CD4-positive, alpha-beta T cell treated with Interleukin-4 for 1 hour (primary cell): ENCODE measurements around the gene NT5M.
A peak's percentile ranks its signal among the peaks of the same experiment; 100 is the strongest.
"Not testable (repeated sequence)": the region's sequence is repeated elsewhere in the genome, so short reads cannot be mapped to it uniquely, and the experiment has no call there.

Source experiments
- DNase-seq, 2 donors: peaks; one replicate each; pipeline ENCODE4 v3.0.0-alpha.2; 2020 to 2022

The NT5M gene

DNA sequence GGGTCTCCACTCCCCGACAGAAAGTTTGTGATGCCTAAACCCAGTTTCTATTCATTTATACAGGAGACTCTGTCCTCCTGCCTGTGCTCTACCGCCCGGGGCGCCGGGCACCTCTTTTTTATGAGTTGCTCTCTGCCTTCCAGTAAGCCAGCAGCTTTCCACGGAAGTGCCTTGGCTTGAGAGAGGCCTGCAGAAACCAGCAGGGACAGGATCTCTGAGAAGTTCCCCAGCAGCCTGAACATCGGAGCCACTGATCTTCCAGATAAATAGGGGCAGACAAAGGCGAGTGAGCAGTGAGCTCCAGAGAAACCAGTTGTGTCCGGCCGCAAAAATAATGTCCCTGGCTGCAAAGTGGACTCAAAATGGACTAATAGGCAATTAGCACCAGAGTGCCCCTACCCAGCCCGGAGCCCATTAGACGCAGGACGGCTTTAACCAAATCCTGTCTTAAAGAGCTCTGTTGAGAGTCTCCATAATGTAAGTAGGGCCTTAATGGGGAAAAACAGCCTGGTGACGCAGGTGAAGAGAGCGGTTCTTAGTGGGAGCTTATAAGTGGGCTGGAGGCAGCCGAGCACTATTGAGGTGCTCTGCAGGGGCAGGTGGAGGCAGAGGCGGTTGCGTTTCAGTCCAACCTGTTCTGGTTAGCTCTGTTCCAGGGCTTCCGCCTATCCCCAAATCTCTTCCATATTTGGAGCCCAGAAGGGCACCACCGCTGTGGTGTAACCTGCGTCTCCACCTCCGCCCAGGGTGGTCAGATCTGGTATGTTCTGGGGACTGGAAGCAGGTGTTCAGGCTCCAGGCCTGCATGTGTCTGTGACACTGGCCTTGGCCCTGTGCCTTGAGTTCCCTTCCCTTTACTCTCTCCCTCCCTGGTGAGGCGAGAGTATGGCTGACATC is 74.1 kb downstream of the NT5M start:
- no peak for DNase-seq

DNA sequence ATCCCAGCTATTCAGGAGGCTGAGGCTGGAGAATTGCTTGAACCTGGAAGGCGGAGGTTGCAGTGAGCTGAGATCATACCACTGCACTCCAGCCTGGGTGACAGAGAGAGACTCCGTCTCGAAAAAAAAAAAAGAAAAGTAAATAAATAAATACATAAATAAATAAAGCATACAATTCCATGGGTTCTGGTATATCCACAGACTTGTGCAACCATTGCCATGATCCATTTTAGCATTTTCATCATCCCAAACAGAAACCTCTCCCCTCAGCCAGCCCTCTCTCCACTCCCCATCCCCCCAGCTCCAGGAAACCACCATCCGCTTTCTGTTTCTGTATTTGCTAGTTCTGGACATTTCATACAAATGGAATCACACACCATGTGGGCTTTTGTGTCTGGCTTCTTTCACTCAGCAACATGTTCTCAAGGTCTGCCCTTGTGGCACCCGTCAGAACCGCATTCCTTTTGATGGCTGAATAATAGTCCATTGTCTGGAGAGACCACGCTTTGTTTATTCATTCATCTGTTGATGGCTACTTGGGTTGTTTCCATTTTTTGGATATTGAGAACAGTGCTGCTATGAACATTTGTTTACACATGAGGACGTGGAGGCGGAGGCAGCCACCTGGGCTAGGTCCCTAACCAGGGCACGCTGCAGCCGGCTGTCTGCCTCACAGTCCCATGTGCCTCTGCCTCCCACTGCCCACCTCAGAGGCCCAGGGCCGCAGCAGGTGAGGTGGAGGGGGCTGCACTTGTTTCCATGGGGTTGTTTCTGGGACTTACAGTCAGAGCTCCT is 76.2 kb downstream of the NT5M start:
- DNase-seq = no peak

DNA sequence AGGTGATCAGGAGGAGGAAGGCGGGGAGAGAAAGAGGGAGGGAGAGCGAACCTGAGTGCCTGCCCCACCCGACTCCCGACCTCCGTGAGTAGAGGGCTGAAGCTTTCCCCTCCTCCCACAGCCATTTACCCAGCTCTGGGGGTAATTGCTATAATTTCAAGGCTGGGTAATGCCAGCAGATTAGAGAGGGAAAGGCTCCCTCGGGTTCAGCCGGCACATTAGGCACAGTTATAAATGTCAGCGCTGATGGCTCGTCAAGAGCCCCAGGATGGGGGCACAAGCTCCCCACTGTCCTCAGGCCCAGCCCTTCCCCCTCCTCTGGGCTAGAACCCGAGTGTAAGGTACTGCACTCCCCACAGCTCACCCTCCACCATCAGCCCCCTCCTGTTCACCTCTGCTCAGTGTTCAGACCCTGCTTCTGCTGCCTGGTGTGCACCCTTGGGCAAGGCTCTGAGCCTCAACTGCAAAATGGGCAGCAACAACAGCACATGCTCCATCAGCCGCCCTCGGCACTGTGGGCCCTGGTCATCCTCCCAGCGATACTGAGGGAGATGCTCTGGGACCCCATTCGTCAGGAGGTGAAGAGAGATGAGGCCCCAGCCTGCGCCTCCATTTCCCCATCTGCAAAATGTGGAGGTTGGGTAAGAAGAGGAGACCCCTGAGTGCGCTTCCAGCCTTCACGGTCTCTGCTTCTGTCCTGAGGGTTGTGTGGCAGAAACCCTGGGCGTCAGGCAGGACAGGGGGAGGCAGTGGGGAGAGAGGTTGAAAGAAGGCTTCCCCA is 77.2 kb downstream of the NT5M start:
- DNase-seq = no peak

DNA sequence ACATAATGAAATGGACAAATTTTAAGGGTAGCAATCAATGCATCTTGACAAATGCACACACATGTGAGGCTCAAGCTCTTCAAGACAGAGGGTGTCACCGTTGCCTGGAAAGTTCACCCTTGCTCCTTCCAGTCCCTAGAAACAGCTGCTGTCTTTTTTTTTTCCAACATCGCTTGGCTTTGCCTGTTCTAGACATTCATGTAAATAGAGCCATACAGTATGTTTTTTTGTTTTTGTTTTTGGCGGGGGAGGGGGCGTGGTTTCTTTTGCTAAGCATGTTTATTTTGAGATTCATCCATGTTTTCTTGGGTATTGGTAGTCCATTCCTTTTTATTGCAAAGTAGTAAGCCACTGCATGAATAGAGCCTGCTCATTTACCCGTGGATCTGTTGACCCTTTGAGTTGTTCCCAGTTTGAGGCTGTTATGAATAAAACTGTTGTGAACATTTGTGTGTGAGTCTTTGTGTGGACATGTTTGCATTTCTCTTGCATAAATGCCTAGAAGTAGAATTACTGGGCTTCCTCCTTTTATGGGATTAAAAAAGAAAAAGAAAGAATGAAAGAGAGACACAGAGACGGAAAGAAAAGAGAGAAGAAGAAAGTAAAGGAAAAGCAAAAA is 78.4 kb downstream of the NT5M start:
- DNase-seq = no peak

DNA sequence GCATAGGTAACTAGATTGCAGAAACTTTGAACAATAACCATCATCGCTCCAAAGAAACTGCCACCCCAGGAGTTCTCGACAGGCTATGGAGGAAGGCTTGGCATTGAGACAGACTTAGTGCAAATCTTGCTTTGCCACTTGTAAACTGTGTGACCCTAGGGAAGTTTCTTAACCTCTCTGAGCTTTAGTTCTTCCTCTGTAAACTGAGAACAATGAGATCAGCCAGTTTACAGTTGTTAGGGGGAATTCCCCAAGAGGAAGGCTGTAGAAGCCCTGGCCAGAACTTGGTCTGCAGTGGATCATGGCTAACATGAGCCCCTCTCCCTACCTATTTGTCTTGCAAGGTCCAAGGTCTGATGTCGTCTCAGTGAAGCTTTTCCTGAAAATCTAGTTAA is 78.9 kb downstream of the NT5M start:
- no peak for DNase-seq

DNA sequence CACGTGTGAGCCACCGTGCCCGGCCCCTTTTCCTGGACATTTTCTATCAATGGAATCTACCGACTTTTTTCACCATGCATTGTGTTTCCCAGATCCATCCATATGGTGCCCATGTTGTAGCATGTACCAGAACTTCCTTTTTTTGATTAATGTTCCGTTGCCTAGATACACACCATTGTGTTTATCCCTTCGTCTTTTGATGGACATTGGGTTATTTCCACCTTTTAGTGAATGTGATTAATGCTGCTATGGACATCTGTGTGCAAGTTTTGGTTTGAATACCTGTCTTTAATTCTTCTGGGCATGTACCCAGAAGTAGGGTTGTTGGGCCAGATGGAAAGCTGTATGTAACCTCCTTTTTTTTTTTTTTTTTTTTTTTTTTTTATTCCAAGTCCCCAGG is 79.8 kb downstream of the NT5M start:
- no peak for DNase-seq

DNA sequence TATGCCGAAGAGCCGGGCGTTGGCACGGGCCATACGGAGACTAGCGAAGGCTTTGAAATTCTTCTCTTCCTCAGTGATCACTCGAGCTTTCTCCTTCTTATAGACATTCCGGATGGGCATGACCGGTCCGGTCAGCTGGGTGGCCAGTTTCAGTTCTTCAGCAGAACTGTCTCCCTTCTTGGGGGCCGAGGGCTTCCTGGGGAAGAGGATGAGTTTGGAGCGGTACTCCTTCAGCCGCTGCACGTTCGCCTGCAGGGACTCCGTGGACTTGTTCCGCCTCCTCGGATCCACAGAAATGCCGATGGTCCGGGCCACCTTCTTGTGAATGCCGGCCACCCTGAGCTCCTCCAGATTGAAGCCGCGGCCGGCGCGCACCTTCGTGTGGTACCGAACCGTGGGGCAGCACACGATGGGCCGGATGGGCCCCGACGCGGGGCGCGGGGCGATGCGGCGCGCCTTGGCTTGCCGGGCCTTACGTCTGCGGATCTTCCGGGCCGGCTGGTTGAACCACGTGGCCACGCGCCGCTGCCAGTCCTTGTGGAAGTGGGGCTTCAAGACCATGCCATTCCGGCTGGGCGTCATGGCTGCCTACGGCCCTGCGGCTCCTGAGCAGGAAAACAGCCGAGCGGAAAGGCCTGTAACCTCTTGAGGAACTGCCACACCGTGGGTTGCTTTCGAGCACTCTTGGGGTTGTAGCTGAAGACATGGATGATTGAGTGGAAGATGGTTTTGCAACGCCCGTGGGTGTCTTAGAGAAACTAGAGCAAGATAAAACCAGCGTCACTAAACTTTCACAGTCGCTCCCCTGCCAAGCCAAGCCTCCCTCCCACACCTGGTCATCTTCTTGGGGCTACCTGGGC is 80.5 kb downstream of the NT5M start:
- DNase-seq = not testable (repeated sequence)

DNA sequence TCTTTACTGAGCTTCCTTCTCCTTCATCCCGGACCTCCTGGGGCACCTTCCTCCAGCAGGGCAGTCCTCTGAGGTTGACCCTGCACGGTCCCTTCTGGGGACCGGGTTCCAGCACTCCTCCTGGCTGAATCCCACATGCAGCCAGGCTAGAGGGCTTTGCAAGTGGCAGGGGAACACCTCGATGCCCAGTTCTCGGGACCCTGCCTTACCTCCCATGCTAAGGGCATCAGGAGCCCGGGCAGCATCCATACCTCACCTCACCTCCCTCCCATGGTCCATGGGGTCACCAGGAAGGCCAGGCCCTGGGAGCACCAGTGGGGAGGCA is 81.1 kb downstream of the NT5M start:
- DNase-seq = no peak

DNA sequence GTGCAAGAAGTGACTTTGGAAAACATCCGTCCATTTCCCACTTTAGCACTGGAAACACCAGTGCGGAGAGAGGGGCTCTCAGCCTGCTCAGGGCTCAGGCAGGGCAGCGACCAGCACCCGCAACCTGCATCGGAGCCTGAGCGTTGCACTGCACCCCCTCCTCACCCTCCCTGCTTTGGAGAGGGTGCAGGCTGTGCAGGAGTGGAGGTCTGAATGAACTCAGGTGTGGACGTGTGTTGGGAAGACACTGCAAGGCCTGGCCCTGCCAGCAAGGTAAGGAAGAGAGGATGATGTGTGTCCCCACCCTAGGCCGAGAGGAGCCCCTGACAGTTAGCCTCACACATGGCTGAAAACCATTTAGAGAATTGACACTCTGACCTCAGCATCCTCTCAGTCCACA is 81.8 kb downstream of the NT5M start:
- no peak for DNase-seq

DNA sequence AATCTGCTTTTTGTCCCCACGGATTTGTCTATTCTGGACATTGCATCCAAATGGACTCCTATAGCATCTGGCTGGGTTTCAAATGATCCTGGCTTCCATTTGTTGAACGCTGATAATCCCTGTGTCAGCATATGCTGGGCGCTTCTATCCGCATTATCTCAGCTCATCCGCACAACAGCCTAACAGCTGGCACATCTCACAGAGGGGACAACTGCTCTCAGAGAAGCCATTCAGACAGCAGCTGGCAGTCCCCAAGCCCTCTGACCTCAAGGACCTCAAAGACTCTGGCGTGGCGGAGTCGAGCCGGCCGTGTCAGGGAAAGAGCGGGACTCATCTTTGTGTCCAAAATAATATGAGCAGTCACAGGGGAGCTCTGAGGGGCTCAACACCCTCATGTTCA is 82.3 kb downstream of the NT5M start:
- no peak for DNase-seq

DNA sequence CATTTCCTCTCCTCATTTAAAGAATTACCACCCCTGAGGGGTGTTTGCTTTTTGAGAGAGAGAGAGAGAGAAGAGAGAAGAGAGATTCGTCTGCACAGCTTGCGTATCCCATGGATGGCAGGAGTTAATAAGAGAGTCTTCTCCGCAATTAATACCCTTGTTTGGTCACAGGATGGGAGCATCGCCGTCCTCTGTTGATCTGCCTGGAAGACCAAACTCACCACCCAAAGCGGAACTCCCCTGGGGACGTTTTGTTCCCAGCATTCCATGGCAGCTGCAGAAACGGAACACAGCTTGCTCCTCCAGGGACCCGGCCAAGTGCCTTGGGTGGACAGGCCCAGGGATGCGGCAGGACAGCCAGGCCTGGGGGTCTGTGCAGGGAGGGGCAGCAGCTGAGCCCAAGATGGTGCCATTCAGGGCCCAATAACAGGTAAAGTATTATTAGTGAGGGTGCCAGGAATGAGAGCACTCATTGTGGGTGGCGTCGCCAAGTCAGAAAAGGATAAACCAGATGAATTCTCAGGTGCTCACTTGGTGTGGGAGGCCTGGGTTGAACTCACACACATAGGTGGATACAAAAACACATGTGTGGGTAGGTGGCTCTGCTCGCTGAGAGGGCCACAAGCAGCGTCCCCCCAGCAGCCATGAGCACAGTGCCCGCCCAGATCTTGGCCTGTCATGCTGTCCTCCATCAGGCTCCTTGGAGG is 83.1 kb downstream of the NT5M start:
- no peak for DNase-seq

DNA sequence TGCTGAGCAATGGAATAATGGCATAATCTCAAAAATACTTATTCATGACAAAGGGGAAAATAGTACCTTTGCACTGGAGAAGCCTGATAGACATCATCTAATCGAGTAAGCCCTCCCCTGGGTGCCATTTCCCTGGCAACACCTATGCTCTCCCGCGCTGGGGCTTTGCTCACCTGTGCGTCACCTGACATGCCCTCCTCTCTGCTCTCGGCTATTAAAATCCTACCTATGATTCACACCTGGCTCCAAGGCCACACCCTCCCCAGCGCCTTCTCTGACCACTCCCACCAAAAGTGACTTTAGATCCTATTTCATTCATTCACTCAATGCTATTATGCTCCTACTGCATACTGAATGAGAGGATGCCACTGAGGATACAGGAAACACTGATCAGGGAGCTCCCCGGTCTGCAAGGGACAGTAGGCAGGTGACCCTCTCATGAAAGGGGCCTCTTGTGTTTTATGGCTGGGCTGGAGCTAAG is 83.9 kb downstream of the NT5M start:
- no peak for DNase-seq

DNA sequence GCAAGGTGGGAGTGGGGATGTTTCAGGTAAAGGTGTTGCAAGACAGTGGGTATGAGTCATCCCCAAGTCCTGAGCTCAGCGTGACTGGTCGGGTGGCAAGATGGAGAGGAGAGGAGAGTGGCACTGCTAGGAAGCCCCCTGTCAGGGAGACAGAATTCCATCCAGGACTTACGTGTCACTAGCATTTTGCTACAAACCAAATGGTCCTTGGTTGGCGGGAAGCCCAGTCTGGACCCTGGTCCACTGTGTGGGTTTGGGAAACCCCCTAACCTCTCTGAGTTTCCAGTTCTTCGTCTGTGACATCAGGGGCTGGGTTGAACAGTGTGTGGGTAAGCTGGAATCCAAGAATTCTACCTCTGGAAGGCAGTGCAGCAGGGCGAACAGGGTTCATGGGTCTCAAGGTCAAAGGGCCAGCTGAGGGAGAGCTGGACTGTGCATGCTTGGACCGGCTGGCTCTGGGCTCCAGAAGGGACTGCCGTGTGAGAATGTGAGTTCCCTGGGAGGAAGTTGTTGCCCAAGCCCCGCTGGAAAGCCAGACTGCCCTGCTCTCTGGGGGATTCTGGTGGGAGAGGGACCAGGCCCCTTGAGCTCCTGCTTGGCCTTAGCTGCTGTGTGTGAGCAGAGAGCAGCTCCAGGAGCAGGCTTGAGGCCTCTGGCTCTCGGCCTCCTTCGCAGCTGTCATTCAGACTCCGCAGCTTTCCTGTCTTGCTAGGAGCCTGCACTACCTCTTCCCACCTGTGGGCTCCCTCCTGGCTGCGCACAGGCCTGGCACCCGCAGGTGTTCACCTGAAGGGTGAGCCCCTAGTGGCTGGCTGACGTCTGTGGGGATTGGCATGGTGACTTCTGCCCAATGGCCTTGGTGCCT is 84.6 kb downstream of the NT5M start:
- no peak for DNase-seq

DNA sequence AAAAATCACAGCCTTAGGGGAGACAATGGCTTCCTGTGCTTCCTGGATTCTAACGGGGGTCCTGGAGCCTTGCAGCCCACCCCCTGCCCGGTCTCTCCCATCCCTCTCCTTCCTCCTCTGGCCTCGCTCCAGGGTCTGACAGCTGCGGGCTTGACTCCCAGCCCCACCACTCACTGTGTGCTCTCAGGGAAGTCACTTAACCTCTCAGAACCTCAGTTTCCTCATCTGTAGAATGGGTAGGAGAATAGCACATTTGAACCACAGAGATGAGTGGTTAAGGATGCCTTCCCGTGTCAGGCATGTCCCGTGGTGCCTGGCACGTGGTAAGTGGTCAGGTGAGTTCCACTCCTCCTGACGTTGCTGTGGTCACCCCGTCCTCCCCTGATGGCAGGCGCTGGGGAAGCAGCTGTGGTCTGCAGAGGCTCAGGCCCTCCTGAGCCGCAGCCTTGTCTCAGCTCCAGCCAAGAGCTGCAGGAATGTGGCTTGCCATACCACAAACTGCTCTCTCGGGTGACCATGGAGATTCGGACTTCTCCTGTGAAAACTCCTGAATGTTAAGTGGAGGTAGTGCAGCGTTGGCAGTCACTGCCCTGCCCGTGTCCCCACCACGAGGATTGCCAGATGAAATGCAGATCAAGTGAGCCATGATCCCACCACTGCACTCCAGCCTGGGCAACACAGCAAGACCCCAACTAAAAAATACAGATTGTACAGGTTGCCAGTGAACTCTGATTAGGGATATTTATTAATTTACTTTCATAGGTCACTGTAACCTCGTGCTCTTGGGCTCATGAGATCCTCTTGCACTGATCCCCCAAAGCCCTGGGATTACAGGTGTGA is 85.7 kb downstream of the NT5M start:
- DNase-seq = no peak

DNA sequence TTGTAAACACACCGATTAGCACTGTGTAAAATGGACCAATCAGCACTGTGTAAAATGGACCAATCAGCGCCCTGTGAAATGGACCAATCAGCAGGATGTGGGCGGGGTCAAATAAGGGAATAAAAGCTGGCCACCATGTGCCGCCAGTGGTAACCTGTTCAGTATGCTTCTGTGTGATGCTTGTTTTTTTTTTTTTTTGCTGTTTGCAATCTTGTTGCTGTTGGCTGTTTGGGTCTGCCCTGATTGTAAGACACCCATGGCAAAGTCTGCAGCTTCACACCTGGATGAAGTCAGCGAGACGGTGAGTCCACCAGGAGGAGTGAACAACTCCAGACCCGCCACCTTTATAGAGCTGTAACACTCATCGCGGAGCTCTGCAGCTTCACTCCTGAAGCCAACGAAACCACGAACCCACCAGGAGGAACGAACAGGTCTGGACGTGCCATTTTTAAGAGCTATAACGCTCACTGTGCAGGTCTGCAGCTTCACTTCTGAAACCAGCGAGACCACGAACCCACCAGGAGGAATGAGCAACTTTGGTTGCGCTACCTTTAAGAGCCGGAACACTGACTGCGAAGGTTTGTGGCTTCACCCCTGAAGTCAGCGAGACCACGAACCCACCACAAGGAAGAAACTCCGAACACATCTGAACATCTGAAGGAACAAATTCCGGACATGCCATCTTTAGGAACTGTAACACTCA is 88.6 kb downstream of the NT5M start:
- peak; percentile 84 to 89 for DNase-seq

DNA sequence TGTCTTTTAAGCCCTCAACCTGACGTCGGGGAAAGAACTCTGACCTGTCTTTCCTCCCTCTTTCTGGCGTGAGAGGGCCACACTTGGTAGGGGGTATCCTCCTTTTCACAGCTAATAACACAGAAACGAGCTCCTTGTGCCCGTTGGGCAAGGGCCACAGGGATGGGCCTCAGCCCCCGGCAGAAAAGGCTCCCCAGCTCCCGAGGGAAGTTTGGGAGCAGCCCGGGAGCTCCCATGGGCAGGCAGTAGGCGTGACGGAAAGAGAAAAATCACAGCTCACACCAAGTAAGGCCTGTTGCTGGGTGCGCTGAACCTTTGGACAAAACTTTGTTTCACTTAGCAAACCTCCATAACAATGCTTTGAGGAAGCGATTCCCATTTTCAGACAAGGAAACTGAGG is 90.8 kb downstream of the NT5M start:
- no peak for DNase-seq

DNA sequence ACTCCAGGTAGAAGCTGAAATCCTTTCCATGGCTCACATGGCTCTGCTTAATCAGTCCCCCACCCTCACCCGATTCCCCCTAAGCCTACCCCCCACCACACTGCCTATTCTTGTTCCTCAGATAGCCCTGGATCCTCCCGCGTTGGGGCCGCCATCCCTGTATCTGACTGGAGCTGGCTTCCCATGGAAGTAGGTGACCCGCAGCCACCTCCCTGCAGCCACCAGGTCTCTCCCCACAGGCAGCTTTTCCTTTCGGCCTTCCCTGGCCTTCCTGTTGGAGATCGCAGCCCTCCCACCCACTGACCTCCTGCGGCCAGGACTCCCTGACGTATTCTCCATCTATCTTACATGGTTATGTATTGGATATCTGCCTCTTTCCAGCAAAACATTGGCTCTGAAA is 91.3 kb downstream of the NT5M start:
- no peak for DNase-seq

DNA sequence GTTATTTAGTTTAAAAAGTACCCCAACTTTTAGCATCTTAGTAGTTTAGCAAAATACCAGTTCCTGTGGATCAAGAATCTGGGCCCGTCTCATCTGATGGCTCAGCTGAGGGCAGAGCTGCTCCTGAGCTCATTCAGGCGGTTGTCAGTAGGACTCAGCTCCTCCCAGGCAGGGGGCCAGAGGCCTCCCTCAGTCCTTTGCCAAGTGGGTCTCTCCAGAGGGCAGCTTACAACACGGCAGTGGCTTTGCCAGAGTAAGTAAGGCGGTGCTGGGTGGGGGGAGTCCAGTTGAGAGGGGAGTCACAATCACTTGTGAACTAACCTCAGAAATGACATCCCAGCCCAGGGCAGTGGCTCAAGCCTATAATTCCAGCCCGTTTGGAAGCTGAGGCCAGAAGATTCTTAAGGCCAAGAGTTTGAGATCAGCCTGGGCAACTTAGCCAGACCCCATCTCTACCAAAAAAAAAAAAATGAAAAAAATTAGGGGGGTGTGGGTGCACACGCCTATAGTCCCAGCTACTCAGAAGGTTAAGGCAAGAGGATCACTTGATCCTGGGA is 92.2 kb downstream of the NT5M start:
- no peak for DNase-seq
